Calu3 (cell line): ENCODE measurements around the gene TSPAN5. TPM values are rescaled to one million over a fixed set of nuclear protein-coding genes. Genes with fewer than 3 reads are reported as not detected.
"Not testable (repeated sequence)": the region's sequence is repeated elsewhere in the genome, so short reads cannot be mapped to it uniquely, and the experiment has no call there.

Experiments
- BruUV-seq: library from RNA; stranded (reverse); fragments of 400-500 nt; replicated peaks from 2 replicates; lab custom pipeline; 2021; lab: Mats Ljungman, UMichigan
- CTCF ChIA-PET: fragments of 300-600 bp; sonication (Branson Sonifier 250); formaldehyde crosslinking; loops from one replicate; lab custom pipeline; 2022; ENCODE audit warnings: antibody characterized with exemption; lab: Charles Lee
- DNase-seq: peaks from one replicate; pipeline ENCODE4 v3.0.0; 2022
- H3K27ac Mint-ChIP-seq: one replicate; pipeline ENCODE4 v1.8.0; 2022; ENCODE audit warnings: mixed read lengths; ENCODE audit not compliant: unreplicated experiment
- H3K27me3 Mint-ChIP-seq: one replicate; pipeline ENCODE4 v1.8.0; 2022; ENCODE audit warnings: mixed read lengths; ENCODE audit not compliant: unreplicated experiment
- H3K36me3 Mint-ChIP-seq: one replicate; pipeline ENCODE4 v1.8.0; 2022; ENCODE audit warnings: mild to moderate bottlenecking, moderate library complexity, mixed read lengths; ENCODE audit not compliant: insufficient read depth, unreplicated experiment
- H3K4me1 Mint-ChIP-seq: one replicate; pipeline ENCODE4 v1.8.0; 2022; ENCODE audit warnings: mild to moderate bottlenecking, low read depth, mixed read lengths; ENCODE audit not compliant: unreplicated experiment
- H3K4me3 Mint-ChIP-seq: one replicate; pipeline ENCODE4 v1.8.0; 2022; ENCODE audit warnings: mild to moderate bottlenecking, low read depth, moderate library complexity, mixed read lengths; ENCODE audit not compliant: unreplicated experiment
- H3K9me3 Mint-ChIP-seq: one replicate; pipeline ENCODE4 v1.8.0; 2022; ENCODE audit warnings: low read depth, mixed read lengths; ENCODE audit not compliant: unreplicated experiment
- CTCF ChIP-seq: fragments of 200-600 bp; IDR thresholded peaks from one replicate; pipeline ENCODE4 v1.8.0; 2022; ENCODE audit warnings: antibody characterized with exemption; ENCODE audit not compliant: unreplicated experiment
- intact Hi-C: fragments of 100-400 bp; cut with micrococcal nuclease; formaldehyde crosslinking; loops from one replicate; pipeline ENCODE4 v1.10.0; 2022; ENCODE audit not compliant: unreplicated experiment
- total RNA-seq: library from RNA; stranded (reverse); gene quantifications from 2 replicates; pipeline ENCODE4 v1.2.3, GENCODE V29; 2022

Gene TSPAN5
- total RNA-seq, 1 experiment from 2014 or later: 4.8 TPM

- no peaks in the 10 kb centered on the region for H3K27me3 Mint-ChIP-seq
- no peak overlapping the region for H3K27ac Mint-ChIP-seq
- TF ChIP-seq CTCF: no peak
- intact Hi-C loops: loop anchor here (10.0 kb wide), 1 partner anchor 362 kb away; no protein-coding TSS in a partner anchor
- H3K4me1 Mint-ChIP-seq: no peaks in the 10 kb centered on the region
- no peak overlapping the region for H3K4me3 Mint-ChIP-seq
- DNase-seq: no peak
- CTCF ChIA-PET: no interaction called here
- peaks cover 3% of the 10 kb centered on the region for H3K9me3 Mint-ChIP-seq
- BruUV-seq: no TSS peak
- no peaks in the 10 kb centered on the region for H3K36me3 Mint-ChIP-seq
These were observed 195.9 kb downstream of the TSPAN5 start for GRCh38 chr4:98462487-98462886.

GRCh38 chr4:98461121-98461865 is 197.1 kb downstream of the TSPAN5 start:
- H3K4me1 Mint-ChIP-seq, BruUV-seq, H3K4me3 Mint-ChIP-seq, H3K27me3 Mint-ChIP-seq, H3K9me3 Mint-ChIP-seq, CTCF ChIA-PET, H3K27ac Mint-ChIP-seq, DNase-seq, H3K36me3 Mint-ChIP-seq: not testable (repeated sequence)
- intact Hi-C loops: loop anchor here (10.0 kb wide), 1 partner anchor 364 kb away; no protein-coding TSS in a partner anchor

- BruUV-seq, H3K27ac Mint-ChIP-seq, H3K4me1 Mint-ChIP-seq, H3K9me3 Mint-ChIP-seq, H3K36me3 Mint-ChIP-seq, intact Hi-C loops, DNase-seq, H3K27me3 Mint-ChIP-seq, H3K4me3 Mint-ChIP-seq: not testable (repeated sequence)
- CTCF ChIA-PET: interaction anchor here (0.6 kb wide), 1 partner anchor 19 kb away, joined by 4 read pairs; no protein-coding TSS in a partner anchor
These were observed 201.0 kb downstream of the TSPAN5 start for GRCh38 chr4:98457422-98457821.

- BruUV-seq: no TSS peak
- no peaks in the 10 kb centered on the region for H3K27me3 Mint-ChIP-seq
- H3K36me3 Mint-ChIP-seq: no peaks in the 10 kb centered on the region
- TF ChIP-seq CTCF: no peak
- H3K9me3 Mint-ChIP-seq: no peaks in the 10 kb centered on the region
- H3K4me3 Mint-ChIP-seq: no peak overlapping the region
- DNase-seq: no peak
- CTCF ChIA-PET: no interaction called here
- no peaks in the 10 kb centered on the region for H3K4me1 Mint-ChIP-seq
- intact Hi-C loops: no loop called here
- H3K27ac Mint-ChIP-seq: no peak overlapping the region
These were observed 206.3 kb downstream of the TSPAN5 start for GRCh38 chr4:98452091-98452490.

GRCh38 chr4:98448908-98449307 is 209.5 kb downstream of the TSPAN5 start:
- Mint-ChIP-seq H3K4me1 (no peaks in the 10 kb centered on the region), H3K36me3 (no peaks in the 10 kb centered on the region), H3K9me3 (no peaks in the 10 kb centered on the region), H3K27me3 (no peaks in the 10 kb centered on the region), H3K4me3 (no peak overlapping the region), H3K27ac (no peak overlapping the region)
- CTCF ChIA-PET: no interaction called here
- DNase-seq: no peak
- BruUV-seq: no TSS peak
- no peak for TF ChIP-seq CTCF
- intact Hi-C loops: no loop called here
